K562 (cell line): Measurements from ENCODE around the gene CHDH. TPM values are rescaled to one million over a fixed set of nuclear protein-coding genes. Genes with fewer than 3 reads are reported as not detected.

Experiments
- ATAC-seq: fragments of 200-7000 bp; cut with Tn5 transposase; 3 replicates; pipeline ENCODE4 v1.9.1; 2020; ENCODE audit warnings: moderate library complexity
- BruUV-seq: library from RNA; stranded (reverse); fragments of 400-500 nt; replicated peaks from 2 replicates; lab custom pipeline; 2021; lab: Mats Ljungman, UMichigan
- CTCF ChIA-PET: fragments of 300-600 bp; formaldehyde crosslinking; extraction: SDS; loops from one replicate; lab custom pipeline; 2021; ENCODE audit warnings: low intra/inter-chr PET ratio; lab: Yijun Ruan, JAX
- POLR2A ChIA-PET: fragments of 300-600, 350-650 bp; sonication (Branson Sonifier 250); formaldehyde crosslinking; extraction: SDS; loops from one replicate; lab custom pipeline; 2021; ENCODE audit warnings: antibody characterized with exemption, inconsistent platforms; lab: Yijun Ruan, JAX
- DNase-seq, 4 experiments: peaks; one replicate each; pipeline versions ENCODE4 v3.0.0 to v3.0.0-alpha.2; 2011 to 2018; ENCODE audit warnings: low spot score in 3 of 4, mixed read lengths in 3 of 4; ENCODE audit errors: extremely low read depth in 1 of 4
- FAIRE-seq: peaks from 2 replicates; lab custom pipeline; 2011; peaks lifted over from hg19 to GRCh38; lab: Jason Lieb, UNC
- H2AFZ ChIP-seq: 2 replicates; pipeline ENCODE4 v1.6.0; 2011; ENCODE audit warnings: low read depth, low read length, control low read depth, inconsistent platforms
- H3K27ac ChIP-seq: fragments of 200-600 bp; 3 replicates; pipeline ENCODE4 v1.8.0; 2011; ENCODE audit warnings: low read depth, mild to moderate bottlenecking, control low read depth, inconsistent platforms, low read length, moderate library complexity, mixed read lengths; ENCODE audit errors: extremely low read depth
- H3K27me3 ChIP-seq, 2 experiments: fragments of 300-600 bp in 1 of 2; 2 replicates in 1 of 2; 3 replicates in 1 of 2; pipeline versions ENCODE4 v1.6.0 to v1.8.0; 2011; ENCODE audit warnings: inconsistent platforms in 2 of 2, low read length in 2 of 2, mild to moderate bottlenecking in 1 of 2, mixed read lengths in 1 of 2, moderate library complexity in 1 of 2; ENCODE audit not compliant: control insufficient read depth in 2 of 2, insufficient read depth in 2 of 2
- H3K36me3 ChIP-seq: fragments of 300-600 bp; 3 replicates; pipeline ENCODE4 v1.8.0; 2011; ENCODE audit warnings: mild to moderate bottlenecking, low read length, inconsistent platforms; ENCODE audit not compliant: control insufficient read depth, insufficient read depth
- H3K4me1 ChIP-seq, 2 experiments: fragments of 200-600 bp in 1 of 2; replicated peaks in 1 of 2; 2 replicates in 1 of 2; 3 replicates in 1 of 2; pipeline versions ENCODE4 v1.5.1 to v1.8.0; 2011; ENCODE audit warnings: inconsistent platforms in 2 of 2, low read length in 2 of 2, mild to moderate bottlenecking in 1 of 2, mixed read lengths in 1 of 2, moderate library complexity in 1 of 2; ENCODE audit not compliant: control insufficient read depth in 2 of 2, insufficient read depth in 2 of 2
- H3K4me2 ChIP-seq: 2 replicates; pipeline ENCODE4 v1.6.1; 2011; ENCODE audit warnings: low read length, control low read depth, inconsistent platforms, mixed read lengths; ENCODE audit not compliant: insufficient read depth
- H3K4me3 ChIP-seq: fragments of 200-600 bp; sonication (generic), shearing (Covaris generic); 2 replicates; pipeline ENCODE4 v1.5.1; 2016; ENCODE audit warnings: control low read depth, inconsistent platforms
- H3K79me2 ChIP-seq: fragments of 200-600 bp; 3 replicates; pipeline ENCODE4 v1.8.0; 2011; ENCODE audit warnings: low read length, inconsistent platforms; ENCODE audit not compliant: control insufficient read depth, insufficient read depth
- H3K9ac ChIP-seq, 2 experiments: 2 replicates each; pipeline versions ENCODE4 v1.6.0 to v1.6.1; 2011; ENCODE audit warnings: low read depth in 2 of 2, low read length in 2 of 2, control low read depth in 1 of 2, inconsistent platforms in 1 of 2, mild to moderate bottlenecking in 1 of 2, mixed read lengths in 1 of 2; ENCODE audit not compliant: insufficient read depth in 1 of 2
- H3K9me1 ChIP-seq: one replicate; pipeline ENCODE4 v1.6.0; 2011; ENCODE audit warnings: inconsistent platforms, mild to moderate bottlenecking, low read length, moderate library complexity; ENCODE audit not compliant: control insufficient read depth, insufficient read depth
- H3K9me3 ChIP-seq: replicated peaks from 2 replicates; pipeline ENCODE4 v1.5.1; 2011; ENCODE audit warnings: low read depth, low read length, inconsistent platforms; ENCODE audit not compliant: control insufficient read depth, insufficient read depth
- H4K20me1 ChIP-seq: replicated peaks from 2 replicates; pipeline ENCODE4 v1.6.1; 2011; ENCODE audit warnings: low read length, inconsistent platforms, mixed read lengths; ENCODE audit not compliant: control insufficient read depth, insufficient read depth
- CEBPG ChIP-seq, 3 experiments: fragments of 200-800 bp in 1 of 3; sonication (Bioruptor generic) in 1 of 3; sonication (generic) in 1 of 3; formaldehyde crosslinking in 1 of 3; IDR thresholded peaks in 2 of 3; conservative IDR thresholded peaks in 1 of 3; 2 replicates each; pipeline versions ENCODE4 v1.6.1 to v1.8.0; 2016 to 2022; ENCODE audit warnings: missing compliant biosample characterization in 2 of 3, missing genetic modification characterization in 2 of 3, mild to moderate bottlenecking in 1 of 3, missing genetic modification reagents in 1 of 3
- ETS2 ChIP-seq: IDR thresholded peaks from 2 replicates; pipeline ENCODE4 v1.6.1; 2016; ENCODE audit warnings: borderline replicate concordance, missing genetic modification characterization, mild to moderate bottlenecking, moderate library complexity, missing compliant biosample characterization; ENCODE audit not compliant: poor library complexity, severe bottlenecking
- ETV1 ChIP-seq: fragments of 450-650 bp; conservative IDR thresholded peaks from 2 replicates; pipeline ENCODE4 v1.6.1; 2016; ENCODE audit warnings: missing genetic modification characterization, control low read depth, low read depth, missing compliant biosample characterization
- NRF1 ChIP-seq, 2 experiments: fragments of 450-650 bp; IDR thresholded peaks in 1 of 2; conservative IDR thresholded peaks in 1 of 2; 2 replicates each; pipeline ENCODE4 v1.6.1; 2014; ENCODE audit warnings: mild to moderate bottlenecking in 2 of 2
- ZNF274 ChIP-seq: IDR thresholded peaks from 2 replicates; pipeline ENCODE4 v1.6.1; 2011; ENCODE audit warnings: low read depth, mild to moderate bottlenecking, low read length, moderate library complexity, borderline replicate concordance
- WGBS: fragments of 100-300 bp; shearing (Covaris generic); methylation state at CpG from one replicate; pipeline ENCODE4 v1.1.6; 2016; ENCODE audit warnings: low coverage, mixed read lengths; ENCODE audit not compliant: insufficient coverage; ENCODE audit errors: missing lambda C conversion rate; 5-methylcytosine and 5-hydroxymethylcytosine counted together
- in situ Hi-C: fragments of 300-500 bp; cut with MboI; formaldehyde crosslinking; loops from 4 replicates; pipeline ENCODE4 v1.15.0; 2018; ENCODE audit warnings: inconsistent platforms, mixed read lengths
- intact Hi-C: fragments of 100-400 bp; cut with micrococcal nuclease; formaldehyde crosslinking; loops from 2 replicates; pipeline ENCODE4 v1.14.2; 2022
- polyA plus RNA-seq, 8 experiments: library from polyadenylated mRNA; depleted of rRNA in 4 of 8; stranded (reverse) in 5 of 8; unstranded in 3 of 8; fragments of >200 nt; fragmentation: Nextera tagmentation in 2 of 8; fragmentation: Illumina TruSeq in 1 of 8; extraction: Ambion mirVana in 2 of 8; extraction: Trizol in 1 of 8; gene quantifications; 2 replicates each; pipeline versions ENCODE4 v1.2.1 to v1.2.3, GENCODE V29; 2011 to 2014; ENCODE audit warnings: inconsistent platforms in 1 of 8, missing spikeins in 1 of 8
- total RNA-seq, 7 experiments: library from RNA; depleted of rRNA in 6 of 7; stranded (reverse); fragments of >200 nt in 6 of 7; fragmentation: Illumina TruSeq in 2 of 7; extraction: Trizol in 2 of 7; gene quantifications; 2 replicates each; pipeline versions ENCODE4 v1.2.1 to v1.2.3, GENCODE V29; 2011 to 2021; ENCODE audit warnings: low replicate concordance in 1 of 7

The CHDH gene
- total and polyA plus RNA-seq, 9 of the 15 experiments (the other 6 are each of a cell fraction or from before 2014, with no cell fraction given): 0.06 to 1.9 (median 0.46) TPM

GRCh38 chr3:53836084-53836872, 9.9 kb downstream of the CHDH start:
- Histone ChIP-seq H4K20me1 (no peaks in the 10 kb centered on the region), H3K9me3 (no peaks in the 10 kb centered on the region), H2AFZ (no peak overlapping the region), H3K4me3 (no peak overlapping the region), H3K27ac (no peak overlapping the region), H3K9ac (no peak overlapping the region), H3K36me3 (no peaks in the 10 kb centered on the region), H3K27me3 (no peaks in the 10 kb centered on the region; a peak in 2 of 5 replicates), H3K4me2 (no peak overlapping the region), H3K79me2 (no peaks in the 10 kb centered on the region), H3K4me1 (no peaks in the 10 kb centered on the region), H3K9me1 (no peaks in the 10 kb centered on the region)
- ChIA-PET POLR2A (no interaction called here), CTCF (no interaction called here)
- no TSS peak for BruUV-seq
- intact Hi-C loops: no loop called here
- DNase-seq (no peak), FAIRE-seq (no peak), ATAC-seq (no peak)
- TF ChIP-seq NRF1 (conservative IDR thresholded peaks at IDR 0.05 in 1 of 2, IDR thresholded peaks at IDR 0.05 in 1 of 2) (no peak), ETS2 (tag) (no peak), ZNF274 (no peak), CEBPG (CRISPR knock-in tag; IDR thresholded peaks at IDR 0.05) (no peak), CEBPG (tag; conservative IDR thresholded peaks at IDR 0.05 in 1 of 2, IDR thresholded peaks at IDR 0.05 in 1 of 2) (no peak), ETV1 (tag) (no peak)
- 14% methylated on average over 9 of the region's 9 CpGs for WGBS
- in situ Hi-C loops: no loop called here
